Globus pallidus (tissue), 1 donor: Measurements from ENCODE around the gene ARHGAP42.

Experiments used
- DNase-seq: peaks from one replicate; pipeline ENCODE4 v3.0.0-alpha.2; 2015; ENCODE audit warnings: low spot score

ARHGAP42 gene

GRCh38 chr11:100918551-100919500 lies 231.7 kb downstream of the ARHGAP42 start:
- peak; percentile 11 for DNase-seq

DNA sequence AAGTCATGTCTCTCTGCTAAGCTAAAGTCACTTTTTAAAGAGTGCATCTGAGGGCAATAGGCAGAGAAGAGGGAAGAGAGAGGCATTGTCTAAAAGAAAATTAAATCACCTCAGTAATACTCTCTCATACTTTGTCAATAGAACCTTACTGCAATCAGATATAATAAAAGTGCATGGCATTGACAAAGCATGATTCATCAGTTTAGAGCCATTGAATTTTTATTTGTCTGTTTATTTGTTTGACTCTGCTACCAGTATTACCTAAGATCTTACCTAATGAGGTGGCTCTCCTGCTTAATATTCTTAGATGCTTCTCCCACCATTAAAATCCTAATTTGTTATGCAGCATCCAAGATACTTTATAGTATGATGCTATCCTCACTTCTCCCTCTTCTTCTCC lies 233.5 kb downstream of the ARHGAP42 start:
- DNase-seq, result no peak

DNA sequence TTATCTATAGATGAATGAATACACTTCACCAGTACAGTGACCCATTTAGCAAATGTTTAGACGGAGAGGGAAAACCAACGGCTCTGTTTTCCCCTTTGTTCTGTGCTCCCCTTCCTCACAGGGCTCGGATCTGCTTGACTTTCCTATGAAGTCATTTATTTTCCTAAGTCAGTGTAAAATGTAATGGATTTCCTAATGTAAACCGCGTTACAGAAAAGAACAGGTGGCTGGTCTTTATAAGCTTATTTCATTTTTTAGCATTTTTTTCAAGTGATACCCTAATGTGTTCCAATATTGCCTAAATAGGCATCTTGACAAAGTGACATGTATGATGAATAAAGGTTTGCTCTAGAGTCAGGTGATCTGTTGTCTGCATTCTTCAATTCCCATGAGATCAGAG lies 235.0 kb downstream of the ARHGAP42 start:
- no peak for DNase-seq

- no peak for DNase-seq
Observed at GRCh38 chr11:100923555-100923954, 236.5 kb downstream of the ARHGAP42 start.

DNA sequence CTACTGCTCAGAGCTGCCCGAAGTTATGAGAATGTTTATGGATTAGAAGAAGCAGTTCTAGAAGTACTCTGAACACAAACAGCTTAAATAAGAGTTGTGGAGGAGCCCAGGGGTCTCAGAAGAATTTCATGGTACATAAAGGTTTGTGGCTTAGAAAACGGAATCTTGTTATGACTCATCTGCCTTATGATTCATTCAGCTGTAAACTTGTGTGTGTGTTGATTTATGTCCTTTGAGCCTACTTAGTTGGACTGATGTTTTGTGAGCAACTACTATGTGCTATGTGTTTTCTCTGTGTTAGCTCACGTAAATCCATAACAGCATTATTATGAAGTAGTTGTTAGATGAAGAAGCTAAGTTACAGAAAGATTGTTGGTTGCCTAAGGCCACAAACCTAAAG lies 238.8 kb downstream of the ARHGAP42 start:
- DNase-seq, result no peak

GRCh38 chr11:100927579-100927978 lies 240.5 kb downstream of the ARHGAP42 start:
- no peak for DNase-seq

DNA sequence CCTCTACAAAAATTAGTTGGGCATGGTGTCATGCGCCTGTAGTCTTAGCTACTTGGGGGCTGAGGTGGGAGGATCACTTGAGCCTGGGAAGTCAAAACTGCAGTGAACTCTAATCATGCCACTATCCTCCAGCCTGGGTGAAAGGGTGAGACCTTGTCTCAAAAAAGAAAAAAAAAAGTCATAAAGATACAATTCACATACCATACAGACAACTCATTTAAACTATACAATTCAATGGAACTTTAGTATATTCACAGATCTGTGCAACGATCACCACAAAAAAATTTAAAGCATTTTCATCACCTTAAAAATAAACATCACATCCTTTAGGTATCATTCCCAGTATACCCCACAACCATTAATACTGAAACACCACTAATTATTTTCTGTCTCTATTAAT lies 241.3 kb downstream of the ARHGAP42 start:
- no peak for DNase-seq

DNA sequence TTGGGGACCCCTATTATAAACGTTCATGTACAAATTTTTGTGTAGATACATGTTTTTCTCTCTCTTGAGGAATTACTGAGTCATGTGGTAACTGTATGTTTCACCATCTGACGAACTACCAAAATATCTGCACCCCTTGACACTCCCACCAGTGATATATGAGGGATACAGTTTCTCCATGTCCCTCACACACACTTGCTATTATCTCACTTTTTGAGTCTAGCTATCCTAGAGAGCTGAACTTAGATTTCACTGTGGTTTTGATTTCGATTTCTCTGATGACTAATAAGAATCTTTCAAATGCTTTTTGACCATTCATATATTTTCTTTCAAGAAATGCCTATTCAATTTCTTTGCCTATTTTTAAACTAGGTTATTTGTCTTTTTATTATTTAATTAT lies 242.3 kb downstream of the ARHGAP42 start:
- DNase-seq, result no peak

DNA sequence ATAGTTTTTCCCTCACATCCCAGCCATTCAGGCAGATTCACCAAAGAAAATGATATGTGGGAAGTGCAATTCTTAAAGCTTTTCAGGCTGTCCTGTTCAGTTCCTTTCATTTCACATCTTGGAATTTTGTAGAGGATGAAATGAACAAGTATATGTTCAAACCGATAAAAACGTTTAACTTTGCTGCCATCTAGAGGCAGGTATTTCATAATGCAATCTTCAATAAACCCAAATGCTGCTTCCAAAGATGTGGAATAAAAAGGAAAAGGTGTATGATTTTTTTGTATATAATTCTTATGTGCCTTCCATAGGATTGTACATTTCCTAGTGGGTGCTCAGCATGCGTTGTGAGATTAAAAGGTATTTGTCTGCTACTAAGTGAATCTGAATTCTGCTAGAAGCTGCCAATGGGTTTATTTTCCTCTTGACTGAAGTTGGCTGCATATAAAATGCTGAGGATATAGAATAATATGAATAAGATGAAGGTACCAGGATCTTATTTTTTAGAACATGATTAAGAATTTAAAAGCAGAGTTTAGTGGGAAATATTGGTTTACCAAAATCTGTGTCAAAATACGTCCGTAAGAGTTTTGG lies 243.2 kb downstream of the ARHGAP42 start:
- DNase-seq, result peak; percentile 60

- peak; percentile 12 for DNase-seq
Observed at GRCh38 chr11:100932474-100933100, 245.5 kb downstream of the ARHGAP42 start.

- DNase-seq, result no peak
Observed at GRCh38 chr11:100936781-100937180, 249.7 kb downstream of the ARHGAP42 start.

DNA sequence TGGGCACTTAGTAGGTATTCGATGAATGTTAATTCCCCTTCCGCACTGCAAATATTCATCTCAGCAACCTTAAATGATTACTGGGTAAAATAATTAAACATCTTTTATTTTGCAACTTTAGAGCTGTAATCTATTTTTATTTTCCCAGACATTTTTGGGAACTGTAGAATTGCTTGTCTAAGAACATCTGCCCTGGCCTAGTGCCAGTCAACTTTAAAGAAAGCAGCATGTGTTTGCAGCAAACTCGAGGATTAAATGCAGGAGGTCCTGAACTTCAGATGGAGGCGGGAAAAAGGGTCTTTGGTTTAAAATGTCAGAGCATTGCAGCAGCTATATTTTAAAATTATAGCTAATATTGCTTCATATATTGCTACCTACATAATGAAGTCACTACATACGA lies 252.5 kb downstream of the ARHGAP42 start:
- DNase-seq, result no peak

GRCh38 chr11:100940111-100940510 lies 253.0 kb downstream of the ARHGAP42 start:
- DNase-seq, result no peak

GRCh38 chr11:100941033-100941432 lies 253.9 kb downstream of the ARHGAP42 start:
- no peak for DNase-seq

DNA sequence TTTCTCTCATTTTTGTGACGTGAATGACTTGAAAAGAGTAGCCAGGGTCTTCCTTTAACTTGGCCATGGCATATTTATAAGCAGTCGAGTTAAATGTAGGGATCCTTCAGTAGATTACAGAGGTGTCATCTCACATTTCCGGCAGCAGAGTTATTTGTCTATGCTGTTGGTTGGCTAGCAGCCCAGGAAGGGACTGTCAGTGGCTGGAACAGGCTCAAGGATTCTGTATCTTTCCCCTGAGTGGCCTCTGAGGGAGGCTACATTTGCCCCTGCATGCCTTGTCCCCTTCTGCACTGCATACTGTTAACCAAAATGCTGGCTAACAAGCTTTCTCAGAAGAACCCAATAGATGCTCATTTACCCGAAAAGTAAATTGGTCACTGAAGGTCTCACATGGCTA lies 254.9 kb downstream of the ARHGAP42 start:
- DNase-seq, result no peak

GRCh38 chr11:100948936-100949335 lies 261.8 kb downstream of the ARHGAP42 start:
- no peak for DNase-seq

GRCh38 chr11:100949443-100949842 lies 262.4 kb downstream of the ARHGAP42 start:
- no peak for DNase-seq

DNA sequence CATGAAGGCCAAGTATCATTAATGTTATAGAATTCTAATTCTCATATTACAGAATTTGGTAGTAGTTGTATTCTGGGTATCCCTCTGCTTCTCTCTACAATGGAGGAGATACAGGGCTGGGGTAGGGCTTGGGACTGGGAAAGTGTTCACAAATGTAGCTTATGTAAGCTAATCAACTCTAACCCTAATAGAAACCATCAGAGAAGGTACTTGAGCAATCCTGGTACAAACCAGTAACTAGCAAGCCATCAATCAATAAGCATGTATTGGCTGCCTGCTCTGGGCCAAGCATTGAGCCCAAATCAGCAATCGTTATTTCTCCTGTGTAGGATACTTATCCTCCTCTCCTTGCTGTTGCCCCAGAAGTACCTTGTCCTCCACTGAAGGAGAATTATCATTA lies 268.2 kb downstream of the ARHGAP42 start:
- no peak for DNase-seq

DNA sequence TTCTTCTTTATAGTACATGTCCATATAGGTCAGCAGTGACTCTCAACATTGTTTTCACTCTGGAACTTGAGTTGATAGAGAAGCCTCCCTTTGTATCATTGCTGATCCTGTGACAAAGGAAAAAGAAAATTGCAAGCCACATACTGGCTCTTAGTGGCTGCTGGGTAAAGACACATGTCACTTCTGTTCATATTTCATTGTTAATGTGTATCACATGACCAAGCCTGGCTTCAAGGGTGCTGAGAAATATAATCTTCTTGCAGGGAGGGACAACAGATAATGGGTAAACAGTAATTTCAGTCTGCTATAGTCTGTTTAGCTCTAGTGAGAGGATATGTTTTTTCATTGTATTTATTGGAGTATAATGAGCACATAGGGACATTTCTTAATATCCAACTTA lies 269.3 kb downstream of the ARHGAP42 start:
- DNase-seq, result no peak

- no peak for DNase-seq
Observed at GRCh38 chr11:100957499-100957898, 270.4 kb downstream of the ARHGAP42 start.

DNA sequence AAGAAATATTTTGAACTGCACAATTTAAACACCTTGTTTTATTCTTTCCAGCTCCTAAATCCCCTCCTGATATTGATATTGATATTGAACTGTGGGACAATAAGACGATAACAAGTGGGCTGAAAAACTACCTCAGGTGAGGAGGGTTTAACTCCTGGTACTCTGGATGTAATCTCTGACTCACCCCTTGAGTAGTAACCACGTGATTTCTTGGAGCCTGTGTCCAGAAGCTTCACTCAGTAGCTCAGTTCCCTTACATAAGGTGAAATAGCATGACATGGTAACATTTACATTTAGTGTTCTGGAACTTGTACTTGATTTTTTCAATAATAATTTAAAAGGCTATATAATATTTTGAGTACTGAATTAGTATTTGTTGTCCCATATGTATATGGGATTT lies 274.5 kb downstream of the ARHGAP42 start:
- DNase-seq, result no peak

- no peak for DNase-seq
Observed at GRCh38 chr11:100963375-100963774, 276.3 kb downstream of the ARHGAP42 start.

GRCh38 chr11:100964435-100964834 lies 277.3 kb downstream of the ARHGAP42 start:
- DNase-seq, result no peak
